ENCODE results near the gene TRIM47. TPM values are rescaled to one million over a fixed set of nuclear protein-coding genes. Genes with fewer than 3 reads are reported as not detected.

TRIM47 gene
- total and polyA plus RNA-seq, 2 of the 13 experiments (the other 11 are each of a cell fraction or from before 2014, with no cell fraction given) = 33.5 to 82.0 TPM

DNA sequence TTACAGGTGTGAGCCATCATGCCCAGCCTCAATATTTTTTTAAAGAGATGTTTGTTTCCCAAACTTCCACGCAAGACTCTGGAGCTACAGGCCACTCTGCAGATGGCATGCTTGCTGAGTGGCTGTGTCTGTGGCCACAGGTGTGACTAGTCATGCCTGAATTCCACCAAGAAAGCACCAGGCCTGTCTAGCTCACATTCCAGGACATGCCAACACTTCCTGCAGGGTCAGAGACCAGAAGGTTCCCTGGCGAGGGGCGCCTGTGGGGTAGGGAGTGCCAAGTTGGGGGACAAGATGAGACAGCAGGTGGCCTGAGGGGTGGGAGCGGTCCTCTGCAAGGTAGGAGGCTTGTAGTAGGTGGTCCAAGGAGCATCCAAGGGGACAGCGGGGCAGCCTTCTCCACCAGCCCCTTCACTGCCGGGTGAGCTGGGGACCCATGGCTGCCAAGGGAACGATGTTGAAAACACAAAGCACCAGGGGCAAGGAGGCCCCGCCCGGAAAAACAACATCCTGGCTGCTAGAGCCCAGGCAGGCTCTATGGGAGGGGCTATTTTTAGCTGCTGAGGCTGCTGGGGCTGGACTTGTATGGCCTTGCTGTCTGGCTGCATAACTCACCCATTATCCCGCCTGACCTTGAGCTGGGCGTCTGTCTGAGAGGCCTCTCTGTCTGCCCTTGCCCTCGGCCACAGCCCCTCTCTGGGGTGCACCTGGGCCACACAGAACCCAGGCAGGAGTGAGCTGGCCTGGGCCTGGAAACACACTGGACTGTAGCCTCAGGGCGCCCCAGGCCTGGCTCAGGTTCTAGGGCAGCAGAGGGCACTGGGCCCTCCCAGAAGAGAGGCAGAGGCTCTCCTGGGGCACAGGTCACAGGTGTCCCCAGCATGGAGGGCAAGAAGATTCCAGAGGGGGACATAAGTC lies 5.7 kb downstream of the TRIM47 start (continued):
- TF ChIP-seq, protein P1, sequence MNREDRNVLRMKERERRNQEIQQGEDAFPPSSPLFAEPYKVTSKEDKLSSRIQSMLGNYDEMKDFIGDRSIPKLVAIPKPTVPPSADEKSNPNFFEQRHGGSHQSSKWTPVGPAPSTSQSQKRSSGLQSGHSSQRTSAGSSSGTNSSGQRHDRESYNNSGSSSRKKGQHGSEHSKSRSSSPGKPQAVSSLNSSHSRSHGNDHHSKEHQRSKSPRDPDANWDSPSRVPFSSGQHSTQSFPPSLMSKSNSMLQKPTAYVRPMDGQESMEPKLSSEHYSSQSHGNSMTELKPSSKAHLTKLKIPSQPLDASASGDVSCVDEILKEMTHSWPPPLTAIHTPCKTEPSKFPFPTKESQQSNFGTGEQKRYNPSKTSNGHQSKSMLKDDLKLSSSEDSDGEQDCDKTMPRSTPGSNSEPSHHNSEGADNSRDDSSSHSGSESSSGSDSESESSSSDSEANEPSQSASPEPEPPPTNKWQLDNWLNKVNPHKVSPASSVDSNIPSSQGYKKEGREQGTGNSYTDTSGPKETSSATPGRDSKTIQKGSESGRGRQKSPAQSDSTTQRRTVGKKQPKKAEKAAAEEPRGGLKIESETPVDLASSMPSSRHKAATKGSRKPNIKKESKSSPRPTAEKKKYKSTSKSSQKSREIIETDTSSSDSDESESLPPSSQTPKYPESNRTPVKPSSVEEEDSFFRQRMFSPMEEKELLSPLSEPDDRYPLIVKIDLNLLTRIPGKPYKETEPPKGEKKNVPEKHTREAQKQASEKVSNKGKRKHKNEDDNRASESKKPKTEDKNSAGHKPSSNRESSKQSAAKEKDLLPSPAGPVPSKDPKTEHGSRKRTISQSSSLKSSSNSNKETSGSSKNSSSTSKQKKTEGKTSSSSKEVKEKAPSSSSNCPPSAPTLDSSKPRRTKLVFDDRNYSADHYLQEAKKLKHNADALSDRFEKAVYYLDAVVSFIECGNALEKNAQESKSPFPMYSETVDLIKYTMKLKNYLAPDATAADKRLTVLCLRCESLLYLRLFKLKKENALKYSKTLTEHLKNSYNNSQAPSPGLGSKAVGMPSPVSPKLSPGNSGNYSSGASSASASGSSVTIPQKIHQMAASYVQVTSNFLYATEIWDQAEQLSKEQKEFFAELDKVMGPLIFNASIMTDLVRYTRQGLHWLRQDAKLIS (CRISPR knock-in tag; IDR thresholded peaks at IDR 0.05) = peak; percentile 84
- TF ChIP-seq RFX5 (IDR thresholded peaks at IDR 0.05; ENCODE audit: low read depth, low read length) = peak; percentile 35; the same call in 1 of the 2 replicates
- TF ChIP-seq ZNF20 (CRISPR knock-in tag; IDR thresholded peaks at IDR 0.05) = no peak
- TF ChIP-seq, protein P2, sequence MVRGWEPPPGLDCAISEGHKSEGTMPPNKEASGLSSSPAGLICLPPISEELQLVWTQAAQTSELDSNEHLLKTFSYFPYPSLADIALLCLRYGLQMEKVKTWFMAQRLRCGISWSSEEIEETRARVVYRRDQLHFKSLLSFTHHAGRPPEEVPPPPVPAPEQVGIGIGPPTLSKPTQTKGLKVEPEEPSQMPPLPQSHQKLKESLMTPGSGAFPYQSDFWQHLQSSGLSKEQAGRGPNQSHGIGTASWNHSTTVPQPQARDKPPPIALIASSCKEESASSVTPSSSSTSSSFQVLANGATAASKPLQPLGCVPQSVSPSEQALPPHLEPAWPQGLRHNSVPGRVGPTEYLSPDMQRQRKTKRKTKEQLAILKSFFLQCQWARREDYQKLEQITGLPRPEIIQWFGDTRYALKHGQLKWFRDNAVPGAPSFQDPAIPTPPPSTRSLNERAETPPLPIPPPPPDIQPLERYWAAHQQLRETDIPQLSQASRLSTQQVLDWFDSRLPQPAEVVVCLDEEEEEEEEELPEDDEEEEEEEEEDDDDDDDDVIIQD (CRISPR knock-in tag; IDR thresholded peaks at IDR 0.05; ENCODE audit: low read depth) = no peak
- peak; percentile 67 for TF ChIP-seq SRF (IDR thresholded peaks at IDR 0.05; ENCODE audit: low read depth, low read length)
- peak; percentile 89; the same call in 1 of the 2 replicates for TF ChIP-seq SMAD3 (CRISPR knock-in tag; IDR thresholded peaks at IDR 0.05)
- TF ChIP-seq ZNF576 (CRISPR knock-in tag; IDR thresholded peaks at IDR 0.05) = no peak
- peak; percentile 81; the same call in 1 of the 2 replicates for TF ChIP-seq NCOA5 (CRISPR knock-in tag; IDR thresholded peaks at IDR 0.05)
- peak; percentile 94 for TF ChIP-seq ZNF224 (CRISPR knock-in tag; IDR thresholded peaks at IDR 0.05)
- no peak for TF ChIP-seq TRIM22 (IDR thresholded peaks at IDR 0.05)
- 0 out of 2 replicates have a peak, but pooled peaks have one; percentile 18 for TF ChIP-seq THYN1 (CRISPR knock-in tag; IDR thresholded peaks at IDR 0.05; ENCODE audit: borderline replicate concordance, low read depth)
- TF ChIP-seq HDAC6 (IDR thresholded peaks at IDR 0.05; ENCODE audit: low read depth, low read length) = no peak
- TF ChIP-seq NFIC (IDR thresholded peaks at IDR 0.05; ENCODE audit: low read length) = peak; percentile 57; the same call in 1 of the 2 replicates
- no peak for TF ChIP-seq IKZF1 (IDR thresholded peaks at IDR 0.05)
- TF ChIP-seq E2F2 (CRISPR knock-in tag; IDR thresholded peaks at IDR 0.05; ENCODE audit: borderline replicate concordance) = no peak
- TF ChIP-seq ZBTB7B (CRISPR knock-in tag; IDR thresholded peaks at IDR 0.05) = peak; percentile 97
- peak; percentile 91 for TF ChIP-seq SOX5 (CRISPR knock-in tag; IDR thresholded peaks at IDR 0.05; ENCODE audit: borderline replicate concordance)
- TF ChIP-seq JUND (CRISPR knock-in tag; IDR thresholded peaks at IDR 0.05) = peak; percentile 78; the same call in 1 of the 2 replicates
- peak; percentile 100 for TF ChIP-seq SKIL (CRISPR knock-in tag; IDR thresholded peaks at IDR 0.05; ENCODE audit: borderline replicate concordance)

Measured in HepG2 (cell line).